HEK293 (cell line): Measurements from ENCODE around the gene SCN8A.

Source experiments
- CTCF ChIA-PET: fragments of 350-600 bp; formaldehyde crosslinking; extraction: SDS; loops from one replicate; lab custom pipeline; 2021; ENCODE audit warnings: antibody characterized with exemption; lab: Yijun Ruan, JAX
- POLR2A ChIA-PET: fragments of 300-600 bp; formaldehyde crosslinking; extraction: SDS; loops from one replicate; lab custom pipeline; 2020; ENCODE audit warnings: antibody characterized with exemption, inconsistent platforms; lab: Yijun Ruan, JAX
- H3K27ac ChIP-seq: fragments of 200-500 bp; sonication (Bioruptor generic); 2 replicates; pipeline ENCODE4 v1.5.1; 2014; ENCODE audit warnings: low read depth, low read length, control low read depth, inconsistent platforms; ENCODE audit errors: extremely low read depth
- H3K36me3 ChIP-seq, 2 experiments: fragments of 200-500 bp in 1 of 2; sonication (Bioruptor generic) in 1 of 2; 1 replicate in 1 of 2; 2 replicates in 1 of 2; pipeline ENCODE4 v1.5.1; 2014 to 2017; ENCODE audit warnings: inconsistent platforms in 2 of 2, low read length in 2 of 2; ENCODE audit not compliant: control insufficient read depth in 2 of 2, insufficient read depth in 1 of 2
- H3K4me1 ChIP-seq: fragments of 200-500 bp; sonication (Bioruptor generic); 2 replicates; pipeline ENCODE4 v1.5.1; 2014; ENCODE audit warnings: mild to moderate bottlenecking, low read length, inconsistent platforms; ENCODE audit not compliant: control insufficient read depth, insufficient read depth
- H3K4me3 ChIP-seq: 2 replicates; pipeline ENCODE4 v1.5.1; 2011; ENCODE audit warnings: low read depth, mild to moderate bottlenecking, control low read depth, low read length, moderate library complexity
- H3K9me3 ChIP-seq: fragments of 200-500 bp; sonication (Bioruptor generic); 2 replicates; pipeline ENCODE4 v1.5.1; 2014; ENCODE audit warnings: low read depth, low read length, inconsistent platforms; ENCODE audit not compliant: control insufficient read depth, insufficient read depth
- BCL6B ChIP-seq: fragments of 450-650 bp; formaldehyde crosslinking; IDR thresholded peaks from 2 replicates; pipeline ENCODE4 v1.5.1; 2017; ENCODE audit warnings: missing biosample characterization, missing genetic modification characterization
- HOXA7 ChIP-seq: sonication (generic); formaldehyde crosslinking; IDR thresholded peaks from 2 replicates; pipeline ENCODE4 v1.8.1; 2022; ENCODE audit warnings: missing genetic modification reagents, borderline replicate concordance
- PRDM10 ChIP-seq: fragments of 450-650 bp; formaldehyde crosslinking; IDR thresholded peaks from 2 replicates; pipeline ENCODE4 v1.5.1; 2016; ENCODE audit warnings: missing biosample characterization, missing genetic modification characterization
- PRDM2 ChIP-seq: fragments of 450-650 bp; formaldehyde crosslinking; IDR thresholded peaks from 2 replicates; pipeline ENCODE4 v1.5.1; 2016; ENCODE audit warnings: missing biosample characterization, missing genetic modification characterization, borderline replicate concordance
- ZBTB1 ChIP-seq: fragments of 450-650 bp; formaldehyde crosslinking; IDR thresholded peaks from 2 replicates; pipeline ENCODE4 v1.5.1; 2016; ENCODE audit warnings: missing biosample characterization, missing genetic modification characterization
- ZBTB48 ChIP-seq: fragments of 450-650 bp; formaldehyde crosslinking; IDR thresholded peaks from 2 replicates; pipeline ENCODE4 v1.5.1; 2016; ENCODE audit warnings: missing biosample characterization, missing genetic modification characterization
- ZNF112 ChIP-seq: fragments of 450-650 bp; formaldehyde crosslinking; IDR thresholded peaks from 2 replicates; pipeline ENCODE4 v1.5.0; 2017; ENCODE audit warnings: missing biosample characterization, missing genetic modification characterization
- ZNF26 ChIP-seq: fragments of 450-650 bp; formaldehyde crosslinking; IDR thresholded peaks from 2 replicates; pipeline ENCODE4 v1.5.1; 2016; ENCODE audit warnings: missing biosample characterization, missing genetic modification characterization
- ZNF292 ChIP-seq: fragments of 450-650 bp; formaldehyde crosslinking; IDR thresholded peaks from 2 replicates; pipeline ENCODE4 v1.5.1; 2016; ENCODE audit warnings: low read depth, missing biosample characterization, missing genetic modification characterization, borderline replicate concordance
- ZNF391 ChIP-seq: fragments of 450-650 bp; formaldehyde crosslinking; IDR thresholded peaks from 2 replicates; pipeline ENCODE4 v1.5.1; 2016; ENCODE audit warnings: low read depth, missing biosample characterization, missing genetic modification characterization, borderline replicate concordance
- ZNF558 ChIP-seq: fragments of 450-650 bp; formaldehyde crosslinking; IDR thresholded peaks from 2 replicates; pipeline ENCODE4 v1.5.1; 2016; ENCODE audit warnings: missing biosample characterization, missing genetic modification characterization
- ZNF571 ChIP-seq: fragments of 450-650 bp; formaldehyde crosslinking; IDR thresholded peaks from 2 replicates; pipeline ENCODE4 v1.5.0; 2017; ENCODE audit warnings: missing biosample characterization, missing genetic modification characterization
- ZNF624 ChIP-seq: fragments of 450-650 bp; formaldehyde crosslinking; IDR thresholded peaks from 2 replicates; pipeline ENCODE4 v1.5.1; 2017; ENCODE audit warnings: missing biosample characterization, missing genetic modification characterization

The SCN8A gene

GRCh38 chr12:51672334-51672733 is 81.3 kb downstream of the SCN8A start:
- H3K27ac ChIP-seq, result no peak overlapping the region
- no peaks in the 10 kb centered on the region for H3K9me3 ChIP-seq
- no peaks in the 10 kb centered on the region for H3K36me3 ChIP-seq
- H3K4me3 ChIP-seq, result no peak overlapping the region
- no peaks in the 10 kb centered on the region for H3K4me1 ChIP-seq
- POLR2A ChIA-PET, result no interaction called here
- CTCF ChIA-PET, result no interaction called here
- TF ChIP-seq BCL6B (tag by site-specific recombination), result no peak
- no peak for TF ChIP-seq PRDM2 (tag by site-specific recombination)
- peak; percentile 83 for TF ChIP-seq PRDM10 (tag by site-specific recombination)
- 0 out of 2 replicates have a peak, but pooled peaks have one; percentile 18 for TF ChIP-seq ZBTB48 (tag by site-specific recombination)
- no peak for TF ChIP-seq ZNF26 (tag by site-specific recombination)
- no peak for TF ChIP-seq ZNF571

GRCh38 chr12:51675071-51675803 is 84.2 kb downstream of the SCN8A start:
- TF ChIP-seq HOXA7 (CRISPR knock-in tag) (no peak), ZNF292 (no peak), ZNF112 (tag by site-specific recombination) (no peak), ZNF558 (tag by site-specific recombination) (no peak), ZNF624 (tag by site-specific recombination) (no peak), ZBTB1 (tag by site-specific recombination) (no peak), ZNF391 (tag by site-specific recombination) (no peak)
- ChIA-PET POLR2A (no interaction called here), CTCF (interaction anchor here (0.6 to 2.4 kb wide), 4 partner anchors 25 to 272 kb away, joined by 3 to 9 read pairs (median 3); no protein-coding TSS in a partner anchor)
- H3K36me3 ChIP-seq, result no peaks in the 10 kb centered on the region
- no peaks in the 10 kb centered on the region for H3K9me3 ChIP-seq
- H3K4me1 ChIP-seq, result no peaks in the 10 kb centered on the region
- H3K27ac ChIP-seq, result no peak overlapping the region
- no peak overlapping the region for H3K4me3 ChIP-seq
